GM13977 (cell line): Measurements from ENCODE around the gene LPP.

Source experiments
- DNase-seq: peaks from one replicate; pipeline ENCODE4 v3.0.0; 2012; ENCODE audit warnings: low spot score
- CTCF ChIP-seq: IDR thresholded peaks from 2 replicates; pipeline ENCODE4 v1.5.1; 2012; ENCODE audit warnings: mild to moderate bottlenecking, control low read depth; ENCODE audit not compliant: insufficient read depth; ENCODE audit errors: extremely low read depth, missing control alignments
- in situ Hi-C: fragments of 300-500 bp; cut with MboI; formaldehyde crosslinking; loops from one replicate; pipeline ENCODE4 v1.12.0; 2022; ENCODE audit warnings: low sequenced_read_pairs, low pct_unique_long_range_greater_than_20kb, mixed read lengths, inconsistent platforms; ENCODE audit not compliant: unreplicated experiment

The LPP gene

GRCh38 chr3:188111002-188111584 is 42.9 kb upstream of the LPP start:
- no peak for TF ChIP-seq CTCF
- in situ Hi-C loops, result no loop called here
- DNase-seq, result no peak

DNA sequence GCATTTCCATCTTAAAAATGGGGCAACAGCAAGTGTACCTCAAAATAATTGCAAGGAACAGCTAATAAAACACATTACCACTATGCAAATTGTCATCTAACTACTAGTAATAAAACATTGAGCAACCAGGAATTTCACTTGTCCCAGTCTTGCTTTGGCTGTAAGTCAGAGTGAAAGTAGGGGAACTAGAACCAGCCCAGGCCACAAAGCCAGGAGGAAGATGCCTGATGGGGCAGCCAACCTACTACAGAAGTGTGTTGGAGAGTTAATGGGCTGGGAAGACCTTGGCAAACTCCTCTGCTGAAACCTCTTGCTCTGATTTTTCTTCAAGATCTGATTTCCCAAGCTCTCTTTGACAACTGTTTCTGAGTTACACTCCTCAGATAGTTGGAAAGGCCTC is 40.2 kb upstream of the LPP start:
- in situ Hi-C loops, result no loop called here
- DNase-seq, result no peak
- TF ChIP-seq CTCF, result no peak

DNA sequence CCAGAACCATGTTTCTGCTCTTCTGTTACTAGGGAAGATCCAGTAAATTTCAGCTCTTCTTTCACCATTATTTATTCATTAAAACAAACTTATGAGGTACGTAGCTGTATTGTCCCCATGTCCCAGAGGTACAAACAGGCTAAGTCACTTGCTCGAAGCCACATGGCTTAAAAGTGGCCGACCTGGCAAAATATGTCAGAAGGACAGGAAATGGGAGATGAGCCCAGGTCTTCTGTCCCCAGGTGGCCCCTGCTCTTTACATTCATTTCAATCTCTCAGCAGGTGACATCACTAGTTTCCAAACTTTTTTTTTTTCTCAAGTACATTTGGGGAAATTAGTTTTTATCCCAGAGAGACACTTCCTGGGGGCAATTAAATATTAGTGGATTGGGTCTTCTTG is 34.1 kb upstream of the LPP start:
- in situ Hi-C loops, result no loop called here
- no peak for TF ChIP-seq CTCF
- DNase-seq, result no peak

DNA sequence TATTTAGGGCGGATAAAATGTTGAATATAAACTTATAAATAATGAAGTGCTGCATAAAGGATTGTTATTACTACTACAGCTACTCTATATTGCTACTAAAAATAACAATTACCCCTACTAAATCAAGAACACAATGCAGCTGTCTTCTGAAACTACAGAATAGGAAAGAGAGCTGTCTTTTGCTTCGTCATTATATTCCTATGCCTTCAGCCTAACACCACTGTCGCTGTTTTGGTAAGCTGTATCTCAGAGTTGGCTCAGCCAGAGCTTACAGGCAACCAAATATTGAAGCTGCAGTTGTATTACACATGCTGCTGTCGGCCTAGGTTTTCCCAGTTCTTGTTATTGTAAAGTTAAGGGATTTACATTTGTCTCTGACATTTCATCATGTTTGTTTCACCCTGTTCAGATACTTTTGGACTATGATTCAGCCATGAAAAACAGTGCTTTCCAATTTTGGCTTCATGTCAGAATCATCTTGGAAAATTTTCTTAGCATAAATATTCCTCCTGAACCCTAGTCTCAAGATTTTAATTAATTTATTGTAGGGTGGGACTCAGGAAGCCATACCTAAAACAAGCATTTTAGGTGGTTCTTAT is 31.3 kb upstream of the LPP start:
- in situ Hi-C loops, result no loop called here
- no peak for DNase-seq
- TF ChIP-seq CTCF, result no peak

DNA sequence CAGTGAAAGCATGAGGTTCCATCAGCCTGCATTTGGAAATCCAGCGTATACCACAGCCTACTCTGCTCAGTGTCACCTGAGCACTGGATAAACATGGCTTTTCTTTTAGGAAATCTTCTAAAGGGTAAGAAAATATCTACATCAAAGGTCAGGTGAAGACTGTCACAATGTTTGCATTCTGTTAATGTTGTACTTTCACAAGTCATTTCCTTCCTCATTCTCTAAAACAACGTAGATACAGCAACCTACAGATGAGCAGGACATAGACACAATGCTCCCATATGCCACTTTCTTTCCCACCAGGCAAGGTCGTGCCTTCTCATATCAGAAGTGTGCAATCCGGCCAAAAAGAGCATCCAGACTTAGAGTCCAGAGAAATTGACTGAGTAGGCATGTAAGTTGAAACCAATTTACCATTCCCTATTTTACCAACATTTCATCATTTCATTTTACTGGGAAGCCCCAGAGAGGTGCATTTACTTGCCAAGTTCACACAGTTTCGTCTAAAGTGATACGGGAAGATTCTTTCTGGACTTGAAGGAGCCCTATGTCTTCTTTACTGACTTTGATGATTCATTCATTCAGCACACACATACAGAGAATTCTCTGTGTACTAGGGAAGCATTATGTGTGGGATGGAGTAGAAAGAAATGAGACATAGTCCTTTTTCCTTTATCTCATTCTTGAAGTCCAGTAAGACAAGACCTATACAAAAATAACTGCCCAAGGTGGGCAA is 30.6 kb upstream of the LPP start:
- in situ Hi-C loops, result no loop called here
- no peak for TF ChIP-seq CTCF
- DNase-seq, result no peak

- no peak for TF ChIP-seq CTCF
- in situ Hi-C loops, result no loop called here
- DNase-seq, result no peak
Observed at GRCh38 chr3:188124184-188124583, 29.8 kb upstream of the LPP start.
